HG02943 (cell line): ENCODE measurements around the gene FGF2.
A peak's percentile ranks its signal among the peaks of the same experiment; 100 is the strongest.

Source experiments
- ATAC-seq: cut with Tn5 transposase; IDR thresholded peaks from one replicate; pipeline ENCODE4 v1.9.1; 2021; ENCODE audit warnings: mild to moderate bottlenecking, low read depth, moderate library complexity; ENCODE audit not compliant: unreplicated experiment

Gene FGF2

DNA sequence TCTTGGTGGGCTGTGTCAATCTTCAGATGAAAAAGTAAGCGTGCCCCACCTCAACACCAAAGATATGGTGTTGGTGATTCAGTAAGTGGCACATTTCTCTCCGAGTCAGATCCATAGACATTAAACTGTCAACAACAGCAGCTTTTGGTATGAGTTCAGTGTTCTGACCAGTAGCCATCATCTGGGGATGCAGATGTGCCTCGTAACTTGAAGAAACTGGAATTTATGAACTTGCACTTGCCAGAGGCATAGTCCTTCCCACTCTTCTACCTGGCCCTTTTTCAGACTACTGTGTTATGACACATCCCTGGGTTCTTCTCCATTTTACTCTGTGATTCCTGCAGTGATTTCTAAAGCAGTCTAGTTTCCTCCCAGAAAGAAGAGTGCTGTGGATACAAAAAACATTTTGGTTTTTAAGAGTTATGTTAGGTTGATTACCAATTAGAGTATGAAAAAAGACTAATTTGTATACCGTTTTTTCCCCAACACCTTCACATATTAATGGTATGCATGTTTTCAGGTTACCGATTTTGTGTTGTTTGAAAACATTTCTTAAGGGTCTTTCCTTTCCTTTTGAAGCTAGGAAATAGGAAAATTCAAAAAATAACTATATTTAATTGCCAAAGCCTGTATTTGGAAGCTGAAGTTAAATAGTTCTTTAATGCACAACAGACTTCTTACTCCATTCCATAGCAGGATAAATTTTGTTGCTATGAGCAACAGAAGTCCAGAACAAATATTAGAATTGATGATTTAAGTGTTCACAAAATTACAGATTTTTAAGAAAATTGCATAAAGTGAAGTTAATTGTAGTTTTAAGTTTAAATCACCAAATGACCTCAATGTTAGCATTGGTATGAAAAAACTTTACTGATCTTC is 56.5 kb downstream of the FGF2 start:
- ATAC-seq, result no peak

DNA sequence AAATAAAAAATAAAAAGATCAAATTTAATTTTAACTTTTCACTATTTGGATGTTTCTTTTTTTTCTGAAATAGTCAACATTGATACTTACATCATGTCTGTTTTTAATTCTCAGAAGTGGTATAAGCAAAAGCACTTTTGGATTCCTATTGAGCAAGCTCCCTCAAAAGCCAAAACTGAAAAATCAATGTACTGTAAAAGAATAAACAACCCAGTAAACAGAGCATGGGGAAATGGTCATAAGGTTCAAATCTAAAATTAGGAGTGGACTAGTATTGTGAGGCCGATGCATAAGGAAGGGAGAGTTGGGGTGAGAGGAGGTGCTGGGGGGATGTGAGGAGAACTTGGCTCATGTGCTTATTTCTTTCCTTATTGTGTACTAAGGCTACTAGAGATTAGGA is 57.9 kb downstream of the FGF2 start:
- ATAC-seq, result no peak

DNA sequence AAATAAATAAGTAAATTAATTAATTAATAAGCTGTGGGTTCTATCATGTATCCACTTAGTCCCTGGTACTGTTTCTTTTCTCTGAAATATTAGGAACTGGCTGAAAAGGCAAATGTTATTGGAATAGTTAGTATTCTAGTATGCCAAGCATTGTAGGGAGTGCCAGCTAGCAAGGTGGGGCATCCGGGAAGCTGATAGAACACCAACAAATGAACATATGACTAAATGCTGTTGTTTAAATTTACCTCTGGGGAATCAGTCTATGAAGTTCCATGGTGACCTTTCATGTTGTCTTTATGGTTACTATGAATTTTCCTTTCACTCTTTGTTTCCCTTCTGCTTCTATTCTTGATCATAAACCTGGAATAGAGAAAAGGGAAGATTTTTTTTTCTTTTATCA is 63.1 kb downstream of the FGF2 start:
- no peak for ATAC-seq

DNA sequence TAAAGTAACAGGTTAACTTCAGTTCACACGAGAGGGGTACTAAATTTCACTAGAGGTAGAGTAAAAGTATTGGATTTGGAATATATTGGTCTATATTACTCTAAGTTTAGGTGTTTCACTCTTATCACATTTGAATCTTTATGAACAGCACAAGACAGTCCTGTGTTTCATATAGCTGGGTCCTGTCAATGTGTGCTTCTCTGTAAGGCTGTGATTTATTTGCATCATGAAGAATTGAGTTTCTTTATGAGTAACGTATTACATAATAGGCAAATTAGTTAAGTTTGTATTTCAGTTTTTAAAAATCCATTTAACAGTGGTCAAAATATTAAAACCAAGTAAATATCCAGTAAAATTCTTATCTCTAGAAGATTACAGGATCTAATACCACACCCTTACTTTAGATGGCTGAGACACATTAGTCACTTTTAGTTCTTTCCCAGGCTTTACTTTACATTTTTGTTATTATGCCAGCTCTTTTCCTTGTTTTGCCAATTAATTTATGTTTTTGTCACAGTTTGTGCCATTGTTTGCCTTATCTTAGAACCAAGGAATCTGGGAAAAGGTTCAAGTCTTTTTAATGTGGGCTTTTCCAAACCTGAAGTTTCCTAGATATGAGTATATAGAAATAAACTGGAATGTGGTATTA is 63.6 kb downstream of the FGF2 start:
- ATAC-seq, result peak; percentile 59

DNA sequence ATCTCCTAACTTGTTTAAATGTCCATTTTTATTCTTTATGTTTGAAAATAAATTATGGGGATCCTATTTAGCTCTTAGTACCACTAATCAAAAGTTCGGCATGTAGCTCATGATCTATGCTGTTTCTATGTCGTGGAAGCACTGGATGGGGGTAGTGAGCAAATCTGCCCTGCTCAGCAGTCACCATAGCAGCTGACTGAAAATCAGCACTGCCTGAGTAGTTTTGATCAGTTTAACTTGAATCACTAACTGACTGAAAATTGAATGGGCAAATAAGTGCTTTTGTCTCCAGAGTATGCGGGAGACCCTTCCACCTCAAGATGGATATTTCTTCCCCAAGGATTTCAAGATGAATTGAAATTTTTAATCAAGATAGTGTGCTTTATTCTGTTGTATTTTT is 68.2 kb downstream of the FGF2 start:
- ATAC-seq, result no peak

DNA sequence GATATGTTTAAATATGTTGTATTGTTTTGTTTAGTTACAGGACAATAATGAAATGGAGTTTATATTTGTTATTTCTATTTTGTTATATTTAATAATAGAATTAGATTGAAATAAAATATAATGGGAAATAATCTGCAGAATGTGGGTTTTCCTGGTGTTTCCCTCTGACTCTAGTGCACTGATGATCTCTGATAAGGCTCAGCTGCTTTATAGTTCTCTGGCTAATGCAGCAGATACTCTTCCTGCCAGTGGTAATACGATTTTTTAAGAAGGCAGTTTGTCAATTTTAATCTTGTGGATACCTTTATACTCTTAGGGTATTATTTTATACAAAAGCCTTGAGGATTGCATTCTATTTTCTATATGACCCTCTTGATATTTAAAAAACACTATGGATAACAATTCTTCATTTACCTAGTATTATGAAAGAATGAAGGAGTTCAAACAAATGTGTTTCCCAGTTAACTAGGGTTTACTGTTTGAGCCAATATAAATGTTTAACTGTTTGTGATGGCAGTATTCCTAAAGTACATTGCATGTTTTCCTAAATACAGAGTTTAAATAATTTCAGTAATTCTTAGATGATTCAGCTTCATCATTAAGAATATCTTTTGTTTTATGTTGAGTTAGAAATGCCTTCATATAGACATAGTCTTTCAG is 68.8 kb downstream of the FGF2 start:
- no peak for ATAC-seq

DNA sequence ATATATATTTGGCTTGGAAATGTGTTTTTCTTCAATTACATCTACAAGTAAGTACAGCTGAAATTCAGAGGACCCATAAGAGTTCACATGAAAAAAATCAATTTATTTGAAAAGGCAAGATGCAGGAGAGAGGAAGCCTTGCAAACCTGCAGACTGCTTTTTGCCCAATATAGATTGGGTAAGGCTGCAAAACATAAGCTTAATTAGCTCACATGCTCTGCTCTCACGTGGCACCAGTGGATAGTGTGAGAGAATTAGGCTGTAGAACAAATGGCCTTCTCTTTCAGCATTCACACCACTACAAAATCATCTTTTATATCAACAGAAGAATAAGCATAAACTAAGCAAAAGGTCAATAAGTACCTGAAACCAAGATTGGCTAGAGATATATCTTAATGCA is 69.6 kb downstream of the FGF2 start:
- no peak for ATAC-seq

DNA sequence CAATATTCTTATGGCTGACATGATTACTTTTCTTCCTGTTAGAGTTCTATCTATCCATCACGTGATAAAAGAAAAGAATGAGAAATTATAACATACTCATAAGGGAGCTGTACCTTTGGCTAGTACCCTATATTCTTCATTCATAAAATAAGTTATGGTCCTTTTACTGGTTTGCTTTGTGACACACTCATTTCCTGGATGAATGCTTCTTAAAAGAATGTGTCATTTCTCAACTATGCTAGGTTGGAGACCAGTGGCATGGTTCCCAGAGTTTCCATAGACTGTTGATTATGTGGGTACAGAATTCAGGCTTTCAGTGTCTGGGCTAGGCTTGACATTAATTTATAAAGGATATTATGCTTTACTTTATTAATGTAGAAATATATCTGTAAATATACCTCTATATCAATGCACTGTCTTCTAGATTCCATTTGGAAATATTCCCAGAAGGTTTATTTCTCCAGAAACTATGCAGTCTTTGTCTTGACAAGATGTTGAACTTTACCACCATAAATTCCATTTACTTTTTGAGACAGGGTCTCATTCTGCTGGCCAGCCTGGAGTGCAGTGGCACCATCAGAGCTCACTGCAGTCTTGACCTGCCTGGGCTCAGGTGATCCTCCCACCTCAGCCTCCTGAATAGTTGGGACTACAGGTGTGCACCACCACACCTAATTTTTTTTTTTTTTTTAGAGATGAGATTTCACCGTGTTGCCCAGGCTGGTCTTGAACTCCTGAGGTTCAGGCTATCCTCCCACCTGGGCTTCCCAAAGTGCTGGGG is 71.9 kb downstream of the FGF2 start:
- ATAC-seq, result no peak

DNA sequence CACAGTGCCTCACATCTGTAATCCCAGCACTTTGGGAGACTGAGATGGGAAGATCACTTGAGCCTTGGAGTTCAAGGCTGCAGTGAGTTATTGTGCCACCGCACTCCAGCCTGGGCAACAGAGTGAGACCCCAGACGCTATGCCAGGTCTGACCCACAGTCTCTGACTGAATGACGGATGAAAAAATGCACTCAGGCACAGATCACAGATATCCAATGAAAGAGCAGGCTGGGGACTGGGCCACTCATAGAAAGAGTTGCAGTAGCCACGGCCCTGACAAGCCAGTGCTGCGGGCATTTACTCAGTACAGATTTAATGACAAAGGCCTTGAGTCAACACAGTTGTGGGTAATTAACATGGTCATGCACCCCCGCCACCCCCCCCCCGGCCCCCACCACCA is 73.1 kb downstream of the FGF2 start:
- no peak for ATAC-seq

DNA sequence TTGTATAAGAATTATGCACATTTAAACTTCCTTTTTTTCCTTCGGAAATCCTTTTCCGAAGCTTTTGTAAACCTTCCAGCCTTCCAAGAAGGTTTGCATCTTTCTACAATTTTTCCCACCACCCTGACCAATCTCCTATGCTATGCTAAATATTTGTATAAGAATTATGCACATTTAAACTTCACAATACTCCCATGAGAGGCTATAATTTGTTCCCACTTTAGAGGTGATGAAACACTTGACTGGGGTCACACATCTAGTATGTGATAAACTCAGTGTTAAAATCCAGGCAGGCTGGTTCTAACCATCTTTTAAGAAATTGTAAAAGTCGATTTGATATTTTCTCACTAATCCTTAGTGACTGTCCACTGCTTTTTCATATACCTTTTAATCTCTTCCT is 73.7 kb downstream of the FGF2 start:
- ATAC-seq, result no peak

DNA sequence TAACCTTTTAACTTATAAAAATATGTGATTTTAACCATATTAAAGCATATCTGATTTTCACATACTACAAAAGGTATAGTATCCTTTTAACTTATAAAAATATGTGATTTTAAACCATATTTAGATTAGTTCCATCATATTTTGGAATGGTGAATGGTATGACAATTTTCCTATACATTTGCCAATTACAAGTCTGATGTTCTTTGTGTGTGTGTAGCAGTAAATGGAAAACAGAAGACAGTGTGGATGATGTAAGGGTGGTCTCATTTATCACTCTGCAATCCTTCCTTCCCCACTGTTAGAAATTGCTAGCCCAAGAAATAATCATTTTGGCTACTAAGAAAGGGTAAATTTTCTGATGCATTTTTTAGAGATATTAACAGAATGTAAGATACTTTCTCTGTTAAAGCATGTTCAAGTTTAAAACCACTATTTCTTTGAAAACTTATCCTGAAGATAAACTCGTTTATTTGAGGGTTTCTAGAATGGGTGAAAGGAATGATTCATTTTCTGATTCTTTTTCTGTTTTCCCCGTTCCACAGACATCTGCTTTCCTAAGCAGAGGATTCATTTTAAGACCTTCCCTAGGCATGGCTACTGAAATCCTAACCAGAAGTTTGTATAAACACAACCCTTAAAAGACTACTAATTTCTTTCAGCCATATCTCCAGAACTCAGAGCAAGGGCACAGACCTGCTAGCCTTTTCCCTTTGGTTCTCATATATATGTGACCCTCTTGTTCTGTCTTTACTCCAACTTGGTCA is 74.8 kb downstream of the FGF2 start:
- ATAC-seq, result no peak

DNA sequence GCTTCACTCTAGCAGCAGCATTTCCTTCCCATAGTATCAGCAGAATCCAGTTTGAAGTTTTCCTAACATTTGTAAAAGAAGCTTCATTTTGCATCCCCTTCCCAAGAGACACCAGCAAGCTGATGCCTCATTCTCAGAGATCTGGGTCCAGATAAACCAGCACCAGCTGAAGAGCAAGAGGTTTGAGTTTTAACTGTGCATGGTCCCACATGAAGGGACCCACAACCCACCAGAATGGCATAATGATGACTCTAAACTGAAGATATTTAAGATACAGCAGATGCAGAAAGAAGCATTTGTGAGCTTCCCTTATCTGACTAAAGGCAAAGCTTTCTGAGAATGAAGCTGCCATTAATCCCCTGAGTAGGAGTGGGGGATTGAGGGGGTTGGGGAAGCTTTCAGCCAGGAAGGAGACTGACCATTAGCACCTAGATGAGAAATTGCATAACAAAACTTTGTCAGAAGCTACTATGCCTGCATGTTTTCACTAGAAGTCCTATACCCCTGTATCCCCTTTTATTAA is 77.2 kb downstream of the FGF2 start:
- no peak for ATAC-seq

DNA sequence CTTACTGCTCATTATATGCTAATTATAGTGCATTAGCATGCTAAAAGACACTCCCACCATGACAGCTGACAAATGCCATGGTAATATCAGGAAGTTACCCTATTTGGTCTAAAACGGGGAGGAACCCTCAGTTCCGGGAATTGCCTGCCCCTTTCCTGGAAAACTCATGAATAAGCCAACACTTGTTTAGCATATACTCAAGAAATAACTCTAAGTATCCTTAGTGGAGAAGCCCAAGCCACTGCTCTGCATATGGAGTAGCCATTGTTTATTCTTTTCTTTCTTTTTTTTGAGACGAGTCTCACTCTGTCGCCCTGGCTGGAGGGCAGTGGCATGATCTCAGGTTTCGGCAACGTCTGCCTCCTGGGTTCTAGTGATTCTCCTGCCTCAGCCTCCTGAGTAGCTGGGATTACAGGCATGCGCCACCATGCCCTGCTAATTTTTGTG is 80.3 kb downstream of the FGF2 start:
- ATAC-seq, result no peak

DNA sequence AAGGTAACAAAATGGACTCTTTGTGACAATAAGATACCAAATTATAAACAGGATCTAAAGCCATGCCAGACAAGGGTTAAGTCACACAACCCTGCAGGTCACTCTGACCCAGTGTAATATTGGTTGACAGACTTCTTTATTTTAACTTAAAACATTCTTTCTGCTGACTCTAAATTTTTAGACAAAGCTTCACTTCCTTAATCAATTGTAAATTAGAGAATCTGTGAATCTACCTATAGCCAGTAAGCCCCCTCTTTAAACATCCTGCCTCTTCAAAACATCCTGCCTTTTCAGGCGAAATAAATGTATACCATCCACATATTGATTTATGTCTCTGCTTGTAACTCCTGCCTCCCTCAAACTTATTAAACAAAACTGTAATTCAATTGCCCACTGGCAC is 81.6 kb downstream of the FGF2 start:
- no peak for ATAC-seq

DNA sequence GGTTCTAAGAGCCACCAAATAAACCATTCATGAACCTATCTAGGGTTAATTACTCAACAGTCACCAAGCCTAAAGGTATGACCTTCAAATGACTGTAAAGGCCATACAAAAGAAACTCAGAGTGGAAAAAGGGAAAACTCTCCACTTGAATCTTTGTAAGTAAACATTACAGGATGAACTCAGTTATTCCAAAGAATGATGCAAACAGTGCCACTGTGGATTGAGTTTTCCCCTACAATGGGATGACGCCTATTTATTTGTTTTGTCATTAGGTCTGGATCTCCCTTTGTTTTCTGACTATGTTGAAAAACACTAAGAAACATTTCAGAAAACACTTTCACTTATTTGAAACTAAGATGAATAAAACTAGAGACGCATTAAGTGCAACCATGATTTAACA is 83.1 kb downstream of the FGF2 start:
- no peak for ATAC-seq

DNA sequence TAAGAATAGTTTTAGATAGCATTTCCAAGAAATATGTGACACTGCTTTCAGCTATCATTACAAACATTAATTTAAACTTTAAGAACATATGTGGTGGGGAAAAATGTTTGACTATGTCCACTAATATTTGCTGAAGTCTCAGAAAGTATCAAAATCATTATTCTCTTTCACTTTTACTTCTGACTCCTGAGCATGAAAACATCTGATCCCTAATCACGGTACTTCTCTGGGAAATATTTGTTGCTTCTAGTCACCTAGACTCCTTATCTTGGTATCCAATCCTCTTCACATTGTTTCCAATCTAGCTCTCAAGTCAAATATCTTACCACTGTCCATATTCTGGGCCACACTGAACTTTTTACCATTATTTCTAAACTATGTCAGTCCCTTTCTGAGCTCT is 85.0 kb downstream of the FGF2 start:
- ATAC-seq, result no peak

DNA sequence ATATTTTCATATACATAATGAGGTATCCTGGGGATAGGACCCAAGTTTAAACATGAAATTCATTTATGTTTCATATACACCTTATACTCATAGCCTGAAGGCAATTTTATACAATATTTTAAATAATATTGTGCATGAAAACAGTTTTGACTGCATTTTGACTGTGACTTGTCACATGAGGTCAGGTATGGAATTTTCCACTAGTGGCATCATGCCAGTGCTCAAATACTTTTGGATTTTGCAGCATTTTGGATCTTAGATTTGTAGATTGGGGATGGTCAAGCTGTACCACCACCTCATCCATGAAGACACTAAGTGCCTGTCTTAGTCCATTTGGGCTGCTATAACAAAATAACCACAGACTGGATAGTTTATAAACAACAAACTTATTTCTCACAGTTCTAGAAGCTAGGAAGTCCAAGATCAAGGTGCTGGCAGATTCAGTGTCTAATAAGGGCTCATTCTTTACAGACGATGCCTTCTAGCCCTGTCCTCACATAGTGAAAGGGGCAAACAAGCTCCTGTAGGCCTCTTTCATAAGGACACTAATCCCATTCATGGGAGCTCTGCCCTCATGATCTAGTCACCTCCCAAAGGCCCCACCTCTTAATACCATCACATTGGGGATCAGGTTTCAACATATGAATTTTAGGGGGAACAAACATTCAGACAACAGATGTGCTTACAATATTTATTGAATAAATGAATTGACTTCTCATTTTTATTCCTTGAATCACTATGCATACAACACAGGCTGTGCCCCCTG is 86.4 kb downstream of the FGF2 start:
- ATAC-seq, result no peak

DNA sequence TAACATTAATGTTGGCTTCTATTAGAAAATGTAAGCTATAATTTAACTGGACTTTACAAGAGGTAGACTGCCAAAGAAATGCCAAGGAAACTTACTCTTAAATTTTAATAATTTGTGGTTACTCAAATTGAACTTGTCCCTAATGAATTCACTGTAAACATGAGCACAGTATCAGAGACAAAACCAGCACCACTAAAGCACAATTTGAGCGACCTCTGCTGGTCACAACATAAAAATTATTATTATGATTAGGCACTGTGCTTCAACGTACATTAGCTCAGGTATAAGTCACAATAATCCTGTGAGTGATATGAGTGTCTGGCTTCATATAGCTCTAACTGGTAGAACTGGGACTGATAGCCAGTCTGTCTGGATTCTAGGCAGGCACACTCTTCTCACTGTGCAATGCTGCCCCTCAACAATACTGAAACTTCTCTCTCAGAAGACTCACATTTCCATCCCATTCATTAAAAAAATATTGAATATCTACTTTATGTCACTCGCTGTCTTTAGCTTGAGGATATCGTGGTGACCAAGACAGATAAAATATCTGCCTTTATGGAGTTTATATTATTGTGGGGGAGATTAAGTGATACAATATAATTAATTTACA is 87.8 kb downstream of the FGF2 start:
- ATAC-seq, result peak; percentile 92

DNA sequence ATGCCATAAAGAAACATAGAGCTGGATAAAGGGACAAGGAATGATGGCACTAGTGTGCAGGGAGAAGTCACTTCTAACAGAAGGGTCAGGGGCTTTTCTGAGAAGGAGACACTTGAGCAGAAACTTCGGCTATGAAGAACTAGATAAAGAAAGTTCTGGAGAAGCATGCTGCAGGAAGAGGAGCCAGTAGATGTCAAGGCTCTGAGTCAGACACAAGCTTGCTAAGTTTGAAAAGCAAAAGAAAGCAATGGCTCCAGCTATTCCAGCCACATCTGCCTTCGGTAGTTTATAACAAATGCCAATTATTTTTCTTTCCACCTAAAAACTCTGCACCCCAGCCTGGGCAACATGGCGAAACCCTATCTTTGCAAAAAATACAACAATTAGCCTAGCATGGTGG is 88.3 kb downstream of the FGF2 start:
- no peak for ATAC-seq
